Activated effector memory CD4-positive, alpha-beta T cell treated with Interleukin-2 at 50 U/mL for 16 hours (primary cell): ENCODE measurements around the gene C10orf95.

Experiments
- DNase-seq: peaks from one replicate; pipeline ENCODE4 v3.0.0-alpha.2; 2020

Gene C10orf95

DNA sequence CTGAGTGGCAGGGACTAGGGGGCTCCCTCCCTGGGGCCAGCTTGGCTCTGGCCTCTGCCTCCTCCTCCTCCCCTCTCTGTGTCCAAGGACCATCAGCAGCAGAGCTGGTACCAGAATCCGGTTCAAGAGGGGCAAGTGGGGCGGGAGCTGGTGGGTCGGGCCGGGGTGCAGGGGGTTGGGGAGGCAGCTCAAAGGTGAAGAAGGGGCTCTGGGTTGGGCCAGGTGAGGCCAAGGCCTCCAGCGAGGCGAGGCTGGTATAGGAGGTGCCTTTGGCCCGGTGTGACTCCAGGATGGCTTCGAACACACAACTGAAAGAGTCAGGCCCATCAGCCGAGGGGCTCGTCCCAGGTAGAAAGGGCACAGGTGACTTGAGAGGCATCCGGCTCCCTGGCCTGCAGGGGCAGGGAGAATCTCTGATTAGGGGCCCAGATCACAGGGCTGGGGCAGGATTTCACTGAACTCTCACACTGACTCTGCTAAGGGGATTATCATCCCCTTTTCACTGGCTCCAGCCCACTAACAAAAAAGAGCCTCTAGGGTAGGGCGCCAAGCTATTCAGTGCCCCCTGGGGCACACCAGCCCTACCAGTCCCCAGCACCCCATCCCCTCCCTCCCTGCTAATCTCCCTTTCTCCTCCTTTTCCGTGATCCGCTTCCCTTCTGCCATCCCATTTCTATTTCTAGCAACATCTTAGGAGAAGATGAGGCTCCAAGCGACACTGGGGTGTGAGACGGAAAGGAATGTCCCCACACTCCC lies 37.4 kb downstream of the C10orf95 start:
- no peak for DNase-seq

DNA sequence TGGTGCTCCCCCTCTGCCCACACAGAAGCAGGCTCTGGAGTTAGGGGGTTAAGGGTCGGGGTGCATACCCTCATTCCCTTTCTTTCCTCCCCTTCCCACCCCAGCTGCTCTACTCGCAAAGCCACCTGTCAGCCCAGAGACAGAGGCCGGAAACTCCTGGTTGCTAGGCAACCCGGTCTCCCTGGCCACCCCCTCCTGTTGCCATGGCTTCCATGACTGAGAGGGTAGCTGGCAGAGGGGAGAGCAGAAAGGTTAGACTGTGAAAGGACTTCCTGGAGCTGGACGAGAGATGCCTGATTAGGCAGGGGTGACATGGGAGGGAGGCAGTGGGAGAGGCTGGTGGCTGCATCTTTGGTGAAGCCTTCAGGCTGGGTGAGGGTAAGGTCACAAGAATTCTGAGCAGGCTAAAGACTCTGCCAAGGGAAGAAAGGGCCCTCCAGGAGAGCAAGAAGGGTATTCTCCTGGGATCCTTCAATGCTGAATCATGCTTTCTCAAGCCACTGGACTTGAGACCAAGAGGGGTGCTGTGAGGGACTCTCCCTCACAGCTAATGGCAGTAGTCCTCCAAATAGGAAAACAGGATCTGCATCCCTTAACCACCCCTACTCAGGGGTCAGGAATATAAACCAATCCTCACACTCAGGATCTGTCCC lies 38.2 kb downstream of the C10orf95 start:
- DNase-seq: no peak

- DNase-seq: no peak
Measured at GRCh38 chr10:102412293-102412692, 39.0 kb downstream of the C10orf95 start.

DNA sequence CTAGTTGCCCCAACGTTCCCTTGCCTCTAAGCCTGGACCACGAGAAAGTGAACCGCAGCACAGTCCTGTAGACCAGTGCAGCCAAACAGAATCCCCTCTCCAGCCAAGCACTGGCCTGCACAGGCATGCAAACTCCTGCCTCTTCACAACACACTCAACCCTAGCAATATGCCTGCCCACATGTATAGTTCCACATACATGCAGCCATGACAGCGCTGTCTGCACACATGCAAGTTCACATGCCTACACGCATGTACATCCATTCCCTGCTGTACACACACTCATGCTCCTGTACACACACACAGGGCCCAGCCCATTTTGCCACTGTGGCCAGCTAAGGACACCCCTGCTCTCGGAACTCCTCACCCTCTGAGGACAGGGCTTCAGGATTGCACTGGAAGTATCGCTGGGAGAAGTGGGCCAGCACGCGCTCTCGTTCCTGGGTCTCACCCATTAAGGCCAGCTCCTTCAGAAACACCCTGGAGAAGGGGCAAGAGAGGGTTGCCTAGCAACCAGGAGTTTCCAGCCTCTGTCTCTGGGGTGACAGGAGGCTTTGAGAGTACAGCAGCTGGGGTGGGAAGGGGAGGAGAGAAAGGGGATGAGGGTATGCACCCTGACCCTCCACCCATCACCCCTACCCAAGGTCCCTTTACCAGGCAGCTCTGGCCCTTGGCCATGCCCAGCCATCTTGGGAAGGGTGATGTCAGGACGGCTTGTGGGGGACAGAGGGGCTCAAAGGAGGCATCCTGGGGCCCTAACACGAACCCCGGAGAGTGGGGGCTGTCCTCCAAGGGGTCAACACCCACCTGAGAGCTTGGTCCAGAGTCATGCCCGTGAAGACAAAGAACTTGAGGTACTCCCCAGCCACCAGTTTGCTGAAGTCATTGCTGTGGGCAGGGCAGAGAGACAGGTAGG lies 39.7 kb downstream of the C10orf95 start:
- DNase-seq: no peak

DNA sequence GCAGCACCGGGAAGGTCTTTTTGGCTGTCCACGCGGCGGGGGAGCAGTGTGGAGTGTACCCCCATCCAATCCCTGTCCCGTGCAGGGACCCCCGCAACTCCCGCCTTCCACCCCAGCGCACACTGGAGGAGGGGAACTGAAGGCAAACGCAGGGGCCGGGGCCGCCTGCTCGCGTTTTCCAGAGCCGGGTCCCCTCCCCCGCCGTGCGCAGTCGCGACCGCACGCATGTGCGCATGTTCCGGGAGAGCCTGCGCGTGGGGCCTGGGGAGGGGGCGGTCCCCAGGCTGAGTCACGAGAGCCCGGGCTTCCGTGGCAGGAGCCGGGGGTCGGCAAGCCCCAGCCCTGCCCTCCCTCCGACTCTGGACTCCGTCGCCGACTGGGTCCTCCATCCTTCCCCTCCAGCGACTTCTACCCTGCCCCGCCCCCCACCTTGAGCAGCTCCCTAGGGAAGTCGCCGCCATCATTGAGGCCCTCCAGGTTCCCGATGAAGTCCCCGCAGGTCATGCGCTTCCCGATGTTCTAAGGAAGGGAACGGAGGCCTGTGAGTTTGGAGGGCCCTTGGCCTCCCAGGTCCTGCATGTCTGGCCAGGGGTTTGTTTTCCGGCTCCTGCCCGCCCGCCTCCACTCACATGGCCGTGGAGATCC lies 40.8 kb downstream of the C10orf95 start:
- no peak for DNase-seq

- DNase-seq: no peak
Measured at GRCh38 chr10:102409604-102410428, 41.5 kb downstream of the C10orf95 start.

DNA sequence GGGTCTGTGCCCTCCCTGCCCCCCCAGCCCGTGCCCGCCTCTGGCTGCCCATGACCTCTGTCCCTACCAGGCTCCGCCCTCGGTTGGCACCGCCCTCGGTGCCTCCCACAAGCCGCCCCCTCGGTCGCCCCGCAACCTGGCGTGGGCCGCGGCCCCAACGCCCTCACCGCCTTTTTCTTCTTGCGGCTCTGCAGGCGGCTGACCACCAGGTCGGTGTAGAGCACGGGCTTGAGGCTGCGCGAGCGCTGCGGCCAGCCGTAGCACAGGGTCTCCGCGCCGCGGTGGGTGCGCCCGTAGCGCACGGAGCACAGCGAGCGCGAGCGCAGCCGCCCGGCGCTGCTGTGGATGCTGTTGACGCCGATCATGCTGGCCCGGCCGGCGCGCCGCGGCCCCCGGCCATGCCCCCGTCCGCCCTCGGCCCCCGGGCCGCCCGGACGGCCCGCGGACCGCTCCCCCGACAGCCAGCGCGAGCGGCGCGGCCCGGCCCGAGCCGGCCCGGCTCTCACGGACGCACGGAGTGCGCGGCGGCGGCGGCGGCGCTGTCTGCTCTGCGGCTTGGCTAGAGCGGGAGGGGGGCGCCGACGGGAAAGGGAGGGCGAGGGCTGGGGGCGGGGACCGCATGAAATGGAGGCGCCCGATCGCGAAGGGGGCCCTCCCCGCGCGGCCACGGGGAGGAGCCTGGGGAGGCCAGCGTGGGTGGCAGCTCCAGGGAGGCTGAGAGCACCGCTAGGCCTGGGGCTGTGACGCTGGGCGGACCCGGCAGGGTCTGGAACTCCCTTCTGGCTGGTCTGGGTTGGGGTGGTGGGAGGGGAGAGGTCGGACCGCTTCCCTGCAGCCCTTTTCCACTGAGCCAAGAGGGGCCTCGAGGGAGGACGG lies 42.4 kb downstream of the C10orf95 start:
- DNase-seq: peak; percentile 47

DNA sequence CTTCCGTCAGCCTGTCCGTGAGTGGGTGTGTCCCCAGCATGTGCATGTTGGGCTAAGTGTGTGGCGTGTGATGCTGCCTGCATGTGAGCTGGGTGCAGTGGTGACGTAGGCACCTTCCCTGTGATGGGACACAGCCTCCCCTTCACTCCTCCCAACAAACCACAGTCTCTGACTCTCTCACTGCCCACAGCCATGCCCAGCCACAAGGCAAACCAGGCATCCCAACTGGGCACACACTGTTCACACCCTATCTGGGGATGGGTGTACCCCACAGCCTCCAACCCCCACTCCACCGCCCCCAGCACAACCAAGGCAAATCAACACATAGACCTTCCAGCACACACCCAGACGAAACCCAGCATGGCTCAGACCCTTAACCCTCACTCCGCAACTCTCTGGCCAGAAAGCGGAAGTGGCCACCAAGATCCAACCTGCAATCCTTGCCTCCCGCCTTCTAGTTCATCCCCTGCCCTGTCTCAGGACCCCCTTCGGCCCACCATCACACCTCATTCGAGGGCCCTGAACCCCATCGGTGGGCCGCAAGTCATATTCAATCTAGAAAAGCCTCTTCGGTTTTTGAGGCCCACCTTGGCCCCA lies 43.1 kb downstream of the C10orf95 start:
- no peak for DNase-seq

DNA sequence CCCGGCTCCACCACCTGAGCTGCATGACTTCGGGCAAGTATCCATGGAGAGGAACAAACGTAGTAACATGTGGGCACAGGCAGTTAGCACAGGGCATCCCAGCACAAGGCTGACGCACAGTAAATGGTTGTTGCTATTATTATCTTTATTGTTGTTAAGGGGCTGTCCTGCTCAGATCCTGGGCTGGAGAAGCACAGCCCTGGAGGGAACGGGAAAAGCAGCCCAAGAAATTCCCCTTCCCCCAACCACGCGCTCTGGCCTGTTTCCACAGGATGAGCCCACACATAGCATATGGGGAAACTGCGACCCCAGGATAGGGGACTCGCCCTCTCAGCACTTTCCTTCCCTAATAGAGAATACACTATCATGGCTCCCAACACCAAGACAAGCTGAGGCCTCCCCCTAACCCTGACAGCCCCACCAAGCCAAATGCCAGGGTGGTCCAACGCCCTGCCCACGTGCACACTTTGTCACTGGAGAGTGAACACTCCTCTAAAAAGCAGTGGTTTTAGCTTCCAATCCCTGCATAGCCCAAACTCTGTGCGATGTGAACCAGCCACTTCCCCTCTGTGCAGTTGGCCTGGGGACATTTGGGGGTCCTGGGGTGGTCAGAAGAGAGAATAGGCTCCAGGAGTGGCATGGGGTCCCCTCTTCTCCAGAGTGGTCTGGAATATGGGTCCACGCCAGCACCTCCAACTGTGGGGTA lies 43.8 kb downstream of the C10orf95 start:
- no peak for DNase-seq

DNA sequence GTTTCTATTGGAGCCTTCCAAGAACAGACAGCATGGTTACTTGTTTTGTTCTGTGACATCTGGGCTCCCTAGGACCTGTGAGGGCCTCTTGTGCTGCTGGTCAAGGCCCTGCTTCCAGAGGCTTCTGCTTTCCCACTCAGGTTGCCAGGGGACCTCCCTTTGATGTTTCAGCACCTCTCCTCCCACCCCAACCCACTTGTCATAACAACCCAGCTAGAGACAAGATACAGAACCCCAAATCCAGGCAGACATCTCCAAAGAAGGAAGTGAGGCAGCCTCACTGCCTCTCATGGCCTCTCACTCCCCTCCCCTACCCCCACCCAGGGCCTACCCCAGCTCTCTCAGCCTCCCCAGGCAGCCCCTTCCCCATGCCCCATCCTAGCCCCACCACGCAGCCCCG lies 44.5 kb downstream of the C10orf95 start:
- DNase-seq: no peak

- no peak for DNase-seq
Measured at GRCh38 chr10:102405632-102406031, 45.7 kb downstream of the C10orf95 start.

DNA sequence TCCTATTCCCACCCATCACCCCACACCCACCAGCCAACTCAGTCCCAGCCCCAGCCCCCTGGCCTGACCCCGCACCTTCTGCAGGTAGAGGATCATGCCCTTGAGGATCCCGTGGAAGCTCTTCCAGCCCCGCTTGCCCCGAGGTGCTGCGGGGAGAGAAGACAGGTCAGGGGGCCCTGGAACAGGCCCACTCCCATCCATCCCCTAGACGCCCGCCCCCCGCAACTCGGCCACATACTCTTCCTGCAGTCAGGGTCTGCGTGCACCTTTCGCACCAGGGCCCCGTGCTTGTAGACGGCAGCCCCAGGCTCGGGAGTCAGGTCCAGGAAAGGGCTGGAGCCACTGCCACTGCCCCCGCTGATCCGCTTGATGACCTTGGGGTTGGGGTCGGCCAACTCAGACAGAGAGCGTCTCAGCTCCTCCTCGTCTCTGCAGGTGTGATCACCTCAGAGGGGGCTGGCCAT lies 46.2 kb downstream of the C10orf95 start:
- no peak for DNase-seq

- DNase-seq: no peak
Measured at GRCh38 chr10:102404361-102405107, 46.8 kb downstream of the C10orf95 start.

- DNase-seq: no peak
Measured at GRCh38 chr10:102403115-102403514, 48.2 kb downstream of the C10orf95 start.

DNA sequence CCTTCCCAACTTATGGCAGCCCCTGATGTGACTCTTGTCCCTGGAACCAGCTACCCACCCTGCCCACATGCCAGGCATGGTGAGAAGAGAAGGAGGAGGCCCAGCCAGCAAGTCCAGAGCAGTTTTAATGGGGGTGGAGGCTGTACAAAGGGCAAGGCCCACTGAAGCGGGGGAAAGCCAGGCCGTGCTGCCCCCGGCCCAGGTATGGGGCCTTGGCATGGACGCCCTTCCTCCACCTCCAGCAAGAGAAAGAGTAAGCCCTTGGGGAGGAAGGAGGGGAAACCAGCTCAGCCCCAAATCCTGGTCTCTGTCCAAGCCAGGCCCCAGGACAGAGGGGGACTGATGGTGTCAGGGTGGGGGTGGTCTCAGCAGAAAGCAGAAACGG lies 48.8 kb downstream of the C10orf95 start:
- DNase-seq: no peak

GRCh38 chr10:102401735-102402511 lies 49.4 kb downstream of the C10orf95 start:
- no peak for DNase-seq

- no peak for DNase-seq
Measured at GRCh38 chr10:102401342-102401654, 50.0 kb downstream of the C10orf95 start.

GRCh38 chr10:102400598-102401341 lies 50.6 kb downstream of the C10orf95 start:
- DNase-seq: no peak
